ENCODE results near the gene PPP2CA. TPM values are rescaled to one million over a fixed set of nuclear protein-coding genes. Genes with fewer than 3 reads are reported as not detected.

PPP2CA gene
- total RNA-seq, 1 donor from 2014 or later: 123 TPM

DNA sequence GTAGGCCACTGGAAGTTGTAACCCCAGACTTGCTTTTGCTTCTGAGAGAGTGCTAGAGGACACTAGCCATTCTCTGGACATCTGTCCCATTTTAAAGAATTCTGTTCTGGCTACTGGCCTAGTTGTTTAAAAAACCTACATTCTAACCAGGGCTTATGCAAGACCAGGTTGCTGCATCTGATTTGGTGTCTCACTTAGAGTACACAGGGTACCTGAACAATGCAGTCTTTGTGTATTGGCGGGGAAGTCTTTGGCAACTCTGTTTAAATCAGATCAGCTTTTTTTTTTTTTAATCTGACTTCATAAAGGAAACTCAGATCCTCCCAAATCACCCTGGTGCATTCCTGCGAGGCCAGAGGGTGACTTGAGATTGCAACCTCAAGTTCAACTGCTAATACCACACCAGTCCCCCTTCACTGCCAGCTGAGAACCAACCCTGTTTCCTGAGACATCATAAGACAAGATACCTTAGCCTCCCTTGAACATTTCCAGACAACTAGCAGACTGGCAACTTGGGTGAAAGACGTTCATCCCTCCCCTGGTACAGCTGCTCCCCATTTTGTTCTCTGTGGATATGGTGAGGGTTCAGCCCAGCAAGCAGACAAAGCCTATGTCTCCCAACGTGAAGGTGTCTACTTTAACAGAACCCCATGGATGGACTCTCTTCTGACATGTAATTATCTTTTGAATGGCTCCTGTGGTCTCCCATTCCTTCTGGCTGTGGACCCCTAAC lies 76.1 kb downstream of the PPP2CA start:
- DNase-seq (ENCODE audit: low spot score): peak; percentile 8

DNA sequence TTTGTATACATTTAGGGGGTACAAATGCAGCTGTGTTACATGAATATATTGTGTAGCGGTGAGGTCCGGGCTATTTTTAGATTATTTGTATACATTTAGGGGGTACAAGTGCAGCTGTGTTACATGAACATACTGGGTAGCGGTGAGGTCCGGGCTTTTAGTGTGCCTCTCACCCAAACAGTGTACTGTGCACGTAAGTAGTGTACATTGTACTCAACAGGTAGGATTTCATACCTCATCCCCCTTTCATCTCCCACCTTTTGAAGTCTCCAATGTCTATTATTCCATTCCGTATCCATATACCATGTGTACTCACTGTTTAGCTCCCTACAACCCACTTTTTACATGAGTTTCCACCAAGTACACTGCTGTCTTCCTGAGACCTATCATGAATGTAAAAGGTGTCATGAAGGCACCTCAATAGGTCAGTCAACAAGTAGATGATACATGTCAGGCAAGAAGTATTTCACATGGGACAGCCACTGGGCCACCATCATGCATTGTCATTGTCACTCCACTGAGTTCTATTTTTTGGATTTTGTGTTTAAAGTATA lies 76.8 kb downstream of the PPP2CA start:
- DNase-seq (ENCODE audit: low spot score): no peak

DNA sequence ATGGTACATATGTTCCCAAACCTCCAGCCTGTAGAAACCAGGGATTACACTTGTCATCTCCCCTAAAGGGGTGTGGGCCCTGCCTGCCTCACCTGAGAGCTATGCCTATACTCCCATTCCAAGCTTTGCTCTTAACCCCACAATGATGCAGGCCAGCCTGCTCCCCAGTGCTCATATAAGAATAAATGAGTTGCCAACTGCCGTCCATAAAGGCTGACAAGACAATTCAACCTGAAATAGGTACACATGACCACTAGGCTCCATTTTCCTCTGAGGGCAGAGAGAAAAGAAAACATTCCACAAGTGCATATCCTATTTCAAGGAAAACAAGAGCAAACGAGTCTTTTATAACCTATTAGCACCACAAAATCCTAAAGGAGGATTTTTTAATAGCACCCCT lies 77.6 kb downstream of the PPP2CA start:
- peak; percentile 33 for DNase-seq (ENCODE audit: low spot score)

DNA sequence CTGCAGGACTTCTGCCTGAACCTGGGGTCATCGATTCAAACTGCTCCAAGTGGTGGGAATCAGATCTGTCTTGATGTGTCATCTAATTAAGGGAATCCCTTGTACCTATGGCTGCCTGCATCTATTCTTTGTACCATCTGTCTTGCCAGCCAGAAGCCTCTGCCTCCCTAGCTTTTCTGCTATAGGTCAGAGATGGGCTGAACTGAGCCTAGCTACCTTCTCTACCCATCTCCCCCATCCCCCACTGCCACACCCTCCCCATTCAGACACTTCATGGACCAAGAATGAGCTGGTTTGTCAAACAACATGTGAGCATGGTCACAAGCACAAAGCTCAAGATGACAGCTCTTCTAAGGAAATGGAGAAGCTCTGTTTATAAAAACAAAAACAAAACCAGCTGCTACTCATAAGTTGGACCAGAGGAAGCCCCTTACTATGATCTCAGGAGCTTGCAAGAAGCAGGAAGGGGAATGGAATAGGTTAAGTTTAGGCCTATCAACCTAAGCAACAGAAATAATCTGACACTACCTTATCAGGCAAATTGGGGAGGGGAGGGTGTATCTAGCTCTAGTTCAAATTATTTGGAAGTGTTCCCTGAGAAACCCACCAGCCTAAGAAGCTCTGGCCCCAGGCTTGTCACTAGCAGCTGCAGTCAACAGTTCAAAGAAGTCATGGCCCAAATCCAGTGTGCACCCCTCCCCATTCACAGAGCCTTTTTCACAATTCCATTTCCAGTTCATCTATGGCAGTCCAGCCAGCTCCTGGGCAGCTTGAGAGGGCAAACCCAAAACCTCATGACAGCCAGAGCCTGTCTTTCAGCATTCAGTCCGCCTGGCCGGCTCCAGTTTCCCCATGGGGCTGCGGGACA lies 79.0 kb downstream of the PPP2CA start:
- peak; percentile 49 for DNase-seq (ENCODE audit: low spot score)

DNA sequence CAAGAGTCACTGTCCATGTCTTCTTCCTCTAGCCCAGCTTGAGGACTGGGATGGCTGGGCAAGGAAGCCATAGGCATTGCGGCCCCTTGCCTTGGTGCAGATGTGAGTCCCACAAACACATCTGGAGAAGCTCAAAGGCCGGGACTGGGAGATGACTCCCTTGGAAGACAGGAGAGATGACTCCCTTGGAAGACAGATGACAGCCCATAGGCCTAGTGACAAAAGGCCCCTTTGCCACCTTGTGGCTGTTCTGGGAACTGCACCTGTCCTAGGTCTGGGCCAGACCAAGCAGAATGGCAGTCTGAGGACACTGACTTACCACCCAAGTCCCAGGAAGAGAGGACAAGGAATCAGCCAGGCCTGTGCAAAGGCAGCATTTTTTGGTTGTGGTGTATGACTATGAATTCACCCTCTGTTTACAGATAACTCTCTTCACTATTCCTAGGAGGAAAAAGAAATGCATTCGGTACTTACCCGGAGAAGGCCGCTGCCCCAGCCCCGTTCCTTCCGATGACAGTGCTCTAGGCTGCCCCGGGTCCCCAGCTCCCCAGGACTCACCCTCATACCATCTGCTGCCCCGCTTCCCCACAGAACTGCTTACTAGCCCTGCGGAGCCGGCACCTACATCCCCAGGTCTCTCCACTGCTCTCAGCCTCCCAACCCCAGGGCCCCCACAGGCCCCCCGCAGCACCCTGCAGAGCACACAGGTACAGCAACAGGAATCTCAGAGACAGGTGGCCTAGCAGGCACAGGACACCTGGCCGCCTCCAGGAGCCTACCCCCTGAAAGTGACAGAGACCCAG lies 79.9 kb downstream of the PPP2CA start:
- DNase-seq (ENCODE audit: low spot score): peak; percentile 91

DNA sequence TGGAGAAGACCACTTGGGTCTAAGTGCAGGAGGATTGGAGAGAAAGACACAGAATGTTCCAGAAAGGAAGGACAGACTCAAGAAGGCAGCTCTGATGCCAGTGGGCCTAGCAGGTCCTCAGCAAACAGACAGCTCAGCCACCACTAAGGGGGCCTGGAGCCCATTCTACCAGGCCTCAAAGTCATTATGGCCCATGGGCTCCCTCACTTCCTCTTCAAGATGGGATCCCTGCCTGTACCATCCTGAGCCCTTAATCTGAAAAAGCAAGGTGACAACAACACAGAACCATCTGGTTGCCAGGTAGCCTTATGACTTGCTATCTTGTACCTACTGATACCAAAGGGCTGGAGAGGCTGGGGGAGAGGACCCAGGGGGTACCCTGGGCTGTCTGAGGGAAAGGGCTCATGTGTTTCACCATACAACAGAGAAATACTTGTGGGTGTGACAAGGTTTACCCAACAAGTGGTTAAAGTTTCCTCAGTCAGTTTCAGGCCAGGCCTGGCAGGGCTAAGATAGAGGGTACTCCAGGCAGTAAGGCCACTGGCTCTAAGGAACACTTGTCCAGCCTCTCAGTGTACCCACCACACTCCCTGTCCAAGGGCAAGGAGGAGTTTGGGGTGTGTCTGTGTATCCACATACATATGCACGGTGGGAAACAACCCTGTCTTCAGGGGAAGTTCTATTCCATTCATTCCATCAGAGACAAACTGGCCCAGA lies 80.7 kb downstream of the PPP2CA start:
- peak; percentile 26 for DNase-seq (ENCODE audit: low spot score)

Small RNA genes within 50 kb of the gene (microRNA-seq; reads per million reads assigned to microRNA genes)
- gene MIR3661 (ENCODE audit: borderline number of aligned reads): not detected

Other genes with a start within 250 kb of the PPP2CA start
- 165 TPM for gene VDAC1, start 221.1 kb downstream of the PPP2CA start, total RNA-seq
- gene TCF7, start 111.4 kb downstream of the PPP2CA start, total RNA-seq: 3.9 TPM
- gene SKP1, start 49.1 kb downstream of the PPP2CA start, total RNA-seq: 288 TPM
- 2.6 TPM for gene CDKL3, start 141.1 kb upstream of the PPP2CA start, total RNA-seq
- 91.0 TPM for gene UBE2B, start 145.5 kb upstream of the PPP2CA start, total RNA-seq
- gene CDKN2AIPNL, start 185.8 kb upstream of the PPP2CA start, total RNA-seq: 19.5 TPM

Measured in mesenteric fat pad (tissue), 1 donor.